ENCODE measurements around the gene SYNPO2.

Gene SYNPO2

GRCh38 chr4:118883861-118884260 lies 4.8 kb upstream of the SYNPO2 start:
- no peak for DNase-seq

DNA sequence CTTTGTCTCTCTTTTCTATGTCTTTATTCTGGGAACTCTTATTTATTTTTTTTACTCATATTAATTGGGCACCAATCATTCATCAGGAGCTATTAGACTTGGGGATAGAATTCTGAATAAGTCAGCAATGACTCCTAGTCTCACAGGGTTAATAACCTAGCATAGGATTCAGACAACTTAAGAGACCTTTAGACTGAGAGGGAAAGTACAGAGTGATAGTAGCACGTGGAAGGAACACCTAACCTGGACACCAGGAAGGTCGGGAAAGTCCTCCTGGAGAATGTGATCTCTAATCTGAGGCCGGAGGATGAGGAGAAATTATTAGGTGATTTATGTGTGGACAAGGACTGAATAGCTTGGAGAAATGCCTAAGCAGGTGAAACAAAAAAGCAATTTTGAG lies 3.9 kb upstream of the SYNPO2 start:
- no peak for DNase-seq

GRCh38 chr4:118889312-118889691 lies 648 bp downstream of the SYNPO2 start:
- no peak for DNase-seq

DNA sequence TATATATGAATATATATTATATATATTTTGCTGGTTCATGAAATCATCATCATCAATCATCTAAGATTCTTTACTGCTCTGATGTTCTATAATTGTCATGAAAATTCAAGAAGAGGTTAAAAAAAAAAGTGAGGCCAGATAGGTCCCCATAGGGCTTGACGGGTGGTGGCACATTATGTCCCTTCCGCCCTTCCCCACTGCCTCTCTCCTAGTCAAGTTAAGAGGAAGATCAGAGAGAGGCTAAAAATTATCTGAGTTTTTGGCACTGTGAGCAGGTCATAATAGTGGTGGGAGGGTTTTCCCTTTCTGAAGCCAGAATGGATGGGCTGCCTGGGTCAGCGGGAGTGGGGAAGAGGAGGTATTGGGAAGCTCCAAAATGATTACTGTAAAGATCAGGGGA lies 5.4 kb downstream of the SYNPO2 start:
- no peak for DNase-seq

GRCh38 chr4:118898221-118898620 lies 9.6 kb downstream of the SYNPO2 start:
- DNase-seq: no peak

GRCh38 chr4:118898684-118899138 lies 10.1 kb downstream of the SYNPO2 start:
- DNase-seq: no peak

DNA sequence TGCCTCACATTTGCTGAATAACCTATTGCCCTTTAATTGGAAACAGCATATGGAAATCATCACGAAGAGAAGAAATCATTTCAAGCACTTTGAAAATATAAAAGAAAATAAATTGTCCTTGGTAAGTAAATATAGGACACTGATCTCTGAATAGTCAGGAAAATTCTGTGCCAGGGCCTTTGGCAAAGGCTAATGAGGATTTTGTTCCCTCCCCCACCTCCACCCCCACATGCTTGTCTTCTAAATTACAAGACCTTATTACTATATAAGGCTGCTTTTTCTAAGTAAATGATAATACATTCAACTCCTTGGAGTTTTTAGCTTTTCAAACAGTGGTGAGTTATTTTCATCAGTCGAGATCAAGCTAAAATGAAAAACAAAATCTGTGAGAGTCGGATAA lies 15.8 kb downstream of the SYNPO2 start:
- DNase-seq: no peak

DNA sequence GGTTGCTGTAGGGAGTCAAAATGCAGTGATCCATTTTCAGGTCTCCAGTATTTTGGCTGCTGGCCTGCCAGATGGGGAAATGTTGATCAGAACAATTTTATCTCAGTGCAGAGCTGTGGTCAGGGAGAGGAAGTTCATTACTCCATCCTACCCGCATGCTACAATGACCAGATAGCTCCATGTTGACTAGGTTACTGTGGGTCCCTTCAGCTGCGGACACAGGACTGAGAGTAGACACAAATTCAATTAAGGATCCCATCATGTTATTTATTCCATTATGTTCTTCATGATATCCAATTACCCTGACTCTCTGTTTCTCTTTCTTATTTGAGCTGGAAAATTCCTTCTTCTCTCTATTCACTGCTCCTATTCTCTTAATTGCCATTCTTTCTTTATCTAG lies 16.3 kb downstream of the SYNPO2 start:
- no peak for DNase-seq

DNA sequence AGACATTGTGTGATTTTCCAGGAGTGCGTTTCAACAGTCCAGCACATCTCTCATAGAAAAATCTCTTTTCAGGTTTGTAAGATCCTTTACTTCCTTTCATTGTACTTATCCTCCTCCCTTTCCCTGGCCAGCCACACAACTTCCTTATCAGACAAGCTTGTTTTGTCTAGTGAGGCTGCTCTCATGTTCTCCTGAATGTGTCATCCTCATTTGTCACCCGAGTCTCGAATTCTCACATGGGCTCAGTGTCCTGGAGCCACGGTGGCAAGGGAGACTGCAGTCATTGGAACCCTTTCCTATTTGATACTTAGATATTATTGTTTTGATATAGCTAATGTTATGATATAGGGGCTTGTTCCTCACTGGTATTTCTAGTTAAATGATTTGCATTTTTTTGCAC lies 16.9 kb downstream of the SYNPO2 start:
- no peak for DNase-seq

- no peak for DNase-seq
Observed at GRCh38 chr4:118909173-118909956, 20.7 kb downstream of the SYNPO2 start.

DNA sequence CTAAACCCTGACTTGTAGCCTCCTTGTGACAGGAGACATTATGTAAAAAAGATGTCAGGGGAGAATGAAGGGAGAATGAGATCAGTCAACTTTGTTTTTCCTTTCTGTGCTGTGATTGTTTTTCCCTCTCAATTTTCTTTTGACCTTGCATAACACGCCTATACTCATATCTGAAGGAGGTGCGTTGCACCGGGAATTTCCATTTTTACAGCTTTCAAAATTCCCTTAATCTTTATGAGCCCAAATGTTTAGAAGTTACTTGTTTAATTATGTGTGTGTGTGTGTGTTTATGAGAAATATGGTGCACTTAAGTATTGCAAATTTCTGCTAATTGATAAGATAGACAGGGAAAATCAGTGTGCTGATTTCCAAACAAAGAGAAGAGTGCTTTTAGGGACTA lies 21.6 kb downstream of the SYNPO2 start:
- DNase-seq: no peak

GRCh38 chr4:118911238-118911703 lies 22.6 kb downstream of the SYNPO2 start:
- DNase-seq: no peak

- no peak for DNase-seq
Observed at GRCh38 chr4:118915468-118915867, 26.8 kb downstream of the SYNPO2 start.

- DNase-seq: no peak
Observed at GRCh38 chr4:118916691-118917289, 28.1 kb downstream of the SYNPO2 start.

- no peak for DNase-seq
Observed at GRCh38 chr4:118917582-118917981, 28.9 kb downstream of the SYNPO2 start.

- no peak for DNase-seq
Observed at GRCh38 chr4:118918388-118918787, 29.7 kb downstream of the SYNPO2 start.

- DNase-seq: no peak
Observed at GRCh38 chr4:118920247-118920646, 31.6 kb downstream of the SYNPO2 start.

DNA sequence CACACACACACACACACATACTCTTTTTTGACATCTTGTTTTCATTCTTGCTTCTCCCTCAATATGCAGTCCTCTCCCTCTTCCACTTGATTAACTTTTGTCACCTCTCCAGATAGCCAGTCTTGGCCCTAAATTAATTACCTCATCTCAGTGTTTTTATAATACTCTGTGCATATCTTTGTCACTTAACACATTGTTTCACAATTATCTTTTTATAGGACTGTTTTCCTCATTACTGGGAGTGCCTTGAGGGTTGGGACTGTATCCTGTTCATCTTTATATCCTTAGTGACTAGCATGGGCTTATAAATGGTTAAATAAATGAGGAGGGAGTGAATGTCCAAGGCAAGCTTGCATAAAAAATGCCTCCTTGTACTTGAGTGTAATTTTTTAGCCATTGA lies 33.1 kb downstream of the SYNPO2 start:
- no peak for DNase-seq

DNA sequence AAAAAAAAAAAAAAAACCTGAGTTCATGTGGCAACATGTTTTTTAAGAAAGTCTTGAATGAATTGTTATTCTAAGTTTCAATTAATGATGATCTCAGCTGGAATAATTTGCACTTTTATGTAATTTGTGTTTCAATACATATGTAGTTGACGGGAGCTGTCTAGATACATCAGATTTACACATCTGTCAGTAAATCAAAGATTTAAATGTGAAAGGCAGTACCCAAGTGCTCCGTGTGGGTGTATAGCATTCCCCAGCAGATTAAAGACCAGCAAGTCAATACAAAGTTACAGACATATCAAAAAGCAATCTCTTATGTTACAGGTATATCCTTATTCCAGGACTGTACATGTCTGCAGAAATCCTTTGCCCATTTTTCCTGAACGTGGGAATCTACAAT lies 35.2 kb downstream of the SYNPO2 start:
- DNase-seq: no peak

- DNase-seq: no peak
Observed at GRCh38 chr4:118927974-118928373, 39.3 kb downstream of the SYNPO2 start.

- no peak for DNase-seq
Observed at GRCh38 chr4:118930255-118930654, 41.6 kb downstream of the SYNPO2 start.

GRCh38 chr4:118931786-118932185 lies 43.1 kb downstream of the SYNPO2 start:
- DNase-seq: no peak

GRCh38 chr4:118935819-118936218 lies 47.2 kb downstream of the SYNPO2 start:
- DNase-seq: no peak

GRCh38 chr4:118936406-118936805 lies 47.8 kb downstream of the SYNPO2 start:
- DNase-seq: no peak
